AG09319 (cell line): Measurements from ENCODE around the gene AGPS.

Experiments used
- DNase-seq: peaks from one replicate; pipeline ENCODE4 v3.0.0-alpha.2; 2010; ENCODE audit warnings: low read depth; ENCODE audit errors: extremely low read depth
- CTCF ChIP-seq: IDR thresholded peaks from 2 replicates; pipeline ENCODE4 v1.5.1; 2011; ENCODE audit warnings: low read depth, mild to moderate bottlenecking, inconsistent platforms, low read length, moderate library complexity

Gene AGPS

GRCh38 chr2:177379354-177379753, 13.2 kb upstream of the AGPS start:
- no peak for DNase-seq
- TF ChIP-seq CTCF, result no peak

DNA sequence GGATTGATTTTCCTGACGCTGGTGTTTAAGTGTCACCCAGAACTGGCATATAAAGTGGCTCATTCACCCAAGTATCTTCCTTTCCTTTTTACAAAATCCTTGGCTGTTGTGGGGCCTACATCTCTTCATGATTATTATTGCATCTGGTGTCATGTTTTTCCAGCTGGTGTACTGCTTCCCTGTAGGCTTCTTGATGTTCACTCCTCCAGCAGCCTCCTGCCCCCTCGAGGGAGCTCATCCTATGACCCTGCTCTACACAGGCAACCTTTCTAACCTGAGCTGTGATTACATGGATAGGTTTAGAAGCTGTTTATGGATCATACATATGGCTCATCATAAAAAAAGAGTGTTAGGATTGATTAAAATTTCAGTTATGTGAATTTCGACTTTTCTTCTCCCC, 12.4 kb upstream of the AGPS start:
- TF ChIP-seq CTCF, result no peak
- no peak for DNase-seq

- no peak for DNase-seq
Measured at GRCh38 chr2:177383935-177384334, 8.6 kb upstream of the AGPS start.

GRCh38 chr2:177385151-177385550, 7.4 kb upstream of the AGPS start:
- DNase-seq, result no peak
- TF ChIP-seq CTCF, result no peak

More at GRCh38 chr2:177383935-177384334, 8.6 kb upstream of the AGPS start:
- no peak for TF ChIP-seq CTCF

GRCh38 chr2:177391822-177392372, 676 bp upstream of the AGPS start:
- TF ChIP-seq CTCF, result no peak
- DNase-seq, result no peak

- no peak for TF ChIP-seq CTCF
- no peak for DNase-seq
Measured at GRCh38 chr2:177393203-177393755, 706 bp downstream of the AGPS start.

DNA sequence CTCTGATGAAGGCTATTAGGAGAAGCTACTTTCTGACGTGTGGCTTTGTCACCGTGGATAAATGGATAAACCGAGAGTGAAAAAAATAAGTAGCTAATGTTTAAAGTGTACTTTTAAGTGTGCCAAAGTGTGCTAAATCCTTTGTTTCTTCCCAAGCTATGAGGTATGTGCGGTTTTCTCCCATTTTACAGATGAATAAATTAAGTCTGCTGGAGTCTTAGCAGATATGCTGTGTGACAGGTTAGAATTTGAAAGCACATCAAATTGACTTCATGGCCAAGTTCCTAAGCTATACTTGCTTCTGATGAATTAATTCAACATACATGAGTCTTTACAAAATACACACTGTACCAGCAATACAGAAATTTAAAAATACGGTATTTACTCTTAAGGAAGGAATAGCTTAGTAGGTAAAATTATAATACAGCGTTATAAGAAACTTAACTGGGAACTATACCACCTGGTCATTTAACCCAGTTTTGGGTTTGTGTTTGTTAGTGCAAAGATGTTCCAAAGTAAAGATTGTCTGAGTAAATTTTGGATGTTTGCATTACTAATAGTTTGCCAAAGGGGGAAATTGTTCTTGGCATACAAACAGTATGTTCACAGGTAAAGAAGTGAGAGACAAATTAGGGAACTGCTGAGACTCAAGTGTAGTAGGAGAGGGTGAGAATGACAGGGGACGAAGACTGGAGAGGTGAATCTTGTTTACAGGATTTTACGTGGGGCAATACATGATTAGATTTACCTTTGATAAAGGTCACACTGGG, 1.4 kb downstream of the AGPS start:
- DNase-seq, result no peak
- TF ChIP-seq CTCF, result no peak
